GM18520 (cell line): Measurements from ENCODE around the gene DTX1.
"Not testable (repeated sequence)": the region's sequence is repeated elsewhere in the genome, so short reads cannot be mapped to it uniquely, and the experiment has no call there.

Experiments
- ATAC-seq: cut with Tn5 transposase; IDR thresholded peaks from one replicate; pipeline ENCODE4 v1.9.1; 2021; ENCODE audit not compliant: unreplicated experiment

The DTX1 gene

DNA sequence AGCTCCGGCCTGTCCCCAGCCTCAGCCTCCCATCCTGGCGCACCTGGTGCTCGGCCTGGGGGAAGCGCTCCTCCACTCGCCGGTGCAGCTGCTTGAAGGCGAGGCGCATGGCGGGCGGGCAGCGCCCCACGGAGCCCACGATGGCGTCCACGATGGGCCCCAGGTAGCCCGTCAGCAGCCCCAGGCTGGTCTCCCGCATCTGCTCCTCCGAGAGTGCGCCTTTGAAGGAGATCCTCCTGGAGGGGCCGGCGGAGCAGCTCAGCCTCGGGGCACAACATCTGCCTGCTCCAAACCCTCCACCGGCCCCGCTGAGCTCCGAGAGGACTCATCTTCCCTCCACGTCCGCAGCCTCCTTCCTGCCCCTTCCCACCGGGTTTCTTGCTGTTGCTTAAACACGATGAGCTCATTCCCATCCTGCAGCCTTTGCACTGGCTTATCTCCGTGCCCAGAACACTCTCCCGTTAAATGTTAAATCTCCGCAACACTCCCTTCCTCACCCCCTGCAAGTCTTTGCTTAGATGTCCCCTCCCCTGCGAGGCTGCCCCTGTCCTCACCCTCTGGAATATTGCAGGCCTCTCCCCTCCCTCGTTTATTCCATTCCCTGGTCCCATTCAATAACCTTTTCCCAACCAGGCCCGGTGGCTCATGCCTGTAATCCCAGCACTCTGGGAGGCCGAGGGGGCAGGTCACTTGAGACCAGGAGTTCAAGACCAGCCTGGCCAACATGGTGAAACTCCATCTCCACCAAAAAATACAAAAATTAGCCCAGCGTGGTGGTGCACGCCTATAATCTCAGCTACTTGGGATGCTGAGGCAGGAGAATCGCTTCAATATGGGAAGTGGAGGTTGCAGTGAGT, 55.7 kb downstream of the DTX1 start:
- ATAC-seq = no peak

DNA sequence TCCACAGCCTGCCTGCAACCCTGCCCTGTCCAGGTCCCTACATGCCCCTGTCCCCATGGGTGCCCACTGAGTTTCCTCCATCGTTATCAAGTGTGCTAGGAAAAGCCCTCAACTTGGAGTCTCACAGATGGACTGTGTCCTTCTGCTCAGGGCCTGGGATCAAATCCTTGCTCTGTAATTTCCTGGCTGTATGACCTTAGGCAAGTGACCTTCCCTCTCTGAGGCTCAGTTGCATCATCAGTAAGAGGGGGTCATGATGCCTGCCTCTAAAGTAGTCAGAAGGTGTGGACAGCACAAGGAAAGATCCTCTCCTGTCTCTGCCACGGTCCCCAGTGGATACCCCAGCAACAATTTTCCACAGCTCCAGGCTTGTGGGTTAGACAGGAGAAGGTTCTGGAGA, 56.9 kb downstream of the DTX1 start:
- ATAC-seq = no peak

DNA sequence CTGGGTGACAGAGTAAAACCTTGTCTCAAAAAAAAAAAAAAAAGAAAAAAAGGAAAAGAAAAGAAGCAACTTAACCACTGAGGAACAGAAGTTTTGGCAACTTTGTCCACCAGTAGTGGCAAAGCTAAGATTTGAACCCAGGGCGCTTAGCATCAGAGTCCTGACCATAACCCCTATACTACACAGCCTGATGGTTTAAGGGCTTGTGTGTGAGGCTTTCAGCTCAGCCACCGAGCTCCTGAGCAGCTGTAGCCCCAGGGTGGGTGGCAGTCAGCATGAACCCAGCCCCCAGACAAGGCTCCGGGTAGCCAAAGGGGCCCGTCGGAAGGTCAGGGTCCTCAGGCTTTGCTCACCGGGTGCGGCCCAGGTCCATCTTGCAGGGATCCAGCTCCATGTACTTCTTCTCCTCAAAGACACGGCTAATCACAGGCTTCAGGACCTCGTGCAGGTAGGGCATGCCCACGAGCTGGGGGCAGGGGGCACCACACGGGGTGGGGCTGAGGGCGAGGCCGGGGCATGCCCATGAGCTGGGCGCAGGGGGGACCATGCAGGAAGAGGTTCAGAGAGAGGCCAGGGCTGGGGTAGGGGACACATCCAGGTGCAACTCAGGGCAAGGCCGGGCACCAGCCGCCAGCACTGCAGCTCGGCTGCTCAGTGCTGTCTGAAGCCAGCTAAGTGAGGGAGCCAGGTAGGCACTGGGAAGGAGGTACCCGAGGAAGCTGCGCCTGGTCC, 58.1 kb downstream of the DTX1 start:
- no peak for ATAC-seq

DNA sequence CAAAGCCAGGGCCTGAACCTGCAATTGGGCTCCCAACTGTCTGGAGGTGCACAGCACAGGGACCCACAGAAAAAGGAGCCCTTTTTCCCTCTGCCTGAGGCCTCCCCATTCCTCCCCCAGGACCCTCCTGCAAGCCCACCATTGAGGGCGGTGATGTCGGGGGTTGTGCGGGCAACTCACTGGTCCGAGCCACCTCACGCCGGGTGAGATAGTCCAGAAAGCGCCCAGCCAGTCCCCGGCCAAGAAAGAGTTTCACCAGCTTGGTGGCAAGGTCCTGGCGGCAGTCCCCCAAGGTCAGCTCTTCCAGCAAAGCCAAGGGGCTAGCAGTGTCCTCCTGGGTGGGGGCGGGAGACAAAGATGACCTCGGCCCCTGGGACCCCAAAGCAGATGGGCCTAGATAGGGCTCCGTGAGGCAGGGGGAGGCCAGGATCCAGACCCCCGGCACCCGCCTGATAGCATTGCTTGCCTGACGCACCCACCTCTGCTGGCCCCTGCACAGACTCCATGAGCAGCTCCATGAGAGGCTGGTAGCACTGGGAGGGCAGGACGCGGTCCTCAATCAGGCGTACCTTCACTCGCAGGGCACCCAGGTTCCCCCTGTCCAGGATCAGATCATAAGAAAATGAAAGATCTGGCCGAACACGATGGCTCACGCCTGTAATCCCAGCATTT, 59.1 kb downstream of the DTX1 start:
- no peak for ATAC-seq

DNA sequence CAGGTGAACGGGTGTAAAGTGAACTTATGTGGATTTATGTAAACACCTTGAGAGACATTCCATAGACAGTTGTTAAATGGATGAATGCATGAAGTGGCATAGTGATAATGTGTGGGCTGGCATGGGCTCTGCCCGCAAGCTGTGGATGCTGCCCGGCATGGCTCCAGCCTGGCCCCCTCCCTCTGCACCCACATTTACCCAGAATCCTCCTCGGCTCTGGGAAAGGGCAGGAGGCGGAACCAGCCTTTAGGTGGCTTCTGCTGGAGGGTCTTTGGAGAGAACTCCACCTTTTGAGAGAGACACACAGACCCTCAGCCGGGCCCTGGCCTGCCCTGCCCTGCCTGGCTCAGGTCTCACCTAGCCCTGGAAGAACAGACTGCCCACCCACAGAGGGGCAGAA, 60.3 kb downstream of the DTX1 start:
- no peak for ATAC-seq

DNA sequence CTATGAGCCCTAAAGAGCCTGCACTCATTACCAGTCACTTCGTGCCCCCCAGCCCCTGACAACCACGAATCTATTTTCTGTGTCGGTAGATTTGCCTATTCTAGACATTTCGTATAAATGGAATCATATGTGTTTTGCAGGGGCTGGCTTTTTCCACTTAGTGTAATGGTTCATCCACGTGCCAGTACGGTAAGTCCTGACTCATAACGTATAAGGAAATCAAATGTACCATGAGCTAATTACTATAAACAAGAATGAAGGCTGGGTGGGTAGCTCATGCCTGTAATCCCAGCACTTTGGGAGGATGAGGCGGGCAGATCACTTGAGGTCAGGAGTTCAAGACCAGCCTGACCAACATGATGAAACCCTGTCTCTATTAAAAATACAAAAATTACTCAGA, 61.2 kb downstream of the DTX1 start:
- not testable (repeated sequence) for ATAC-seq

DNA sequence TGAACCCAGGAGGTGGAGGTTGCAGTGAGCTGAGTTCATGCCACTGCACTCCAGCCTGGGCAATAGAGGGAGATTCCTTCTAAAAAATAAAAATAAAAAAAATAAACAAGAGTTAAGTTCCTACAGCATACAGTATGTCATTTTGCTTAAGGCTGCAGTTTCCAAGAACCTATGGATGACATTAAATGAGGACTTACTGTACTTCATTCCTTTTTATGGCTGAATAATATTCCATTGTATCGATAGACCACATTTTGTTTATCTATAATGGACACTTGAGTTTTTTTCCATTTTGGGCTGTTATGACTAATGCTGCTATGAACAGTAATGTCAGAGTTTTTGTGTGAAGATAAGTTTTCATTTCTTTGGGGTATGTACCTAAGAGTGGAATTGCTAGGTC, 61.6 kb downstream of the DTX1 start:
- ATAC-seq = no peak

DNA sequence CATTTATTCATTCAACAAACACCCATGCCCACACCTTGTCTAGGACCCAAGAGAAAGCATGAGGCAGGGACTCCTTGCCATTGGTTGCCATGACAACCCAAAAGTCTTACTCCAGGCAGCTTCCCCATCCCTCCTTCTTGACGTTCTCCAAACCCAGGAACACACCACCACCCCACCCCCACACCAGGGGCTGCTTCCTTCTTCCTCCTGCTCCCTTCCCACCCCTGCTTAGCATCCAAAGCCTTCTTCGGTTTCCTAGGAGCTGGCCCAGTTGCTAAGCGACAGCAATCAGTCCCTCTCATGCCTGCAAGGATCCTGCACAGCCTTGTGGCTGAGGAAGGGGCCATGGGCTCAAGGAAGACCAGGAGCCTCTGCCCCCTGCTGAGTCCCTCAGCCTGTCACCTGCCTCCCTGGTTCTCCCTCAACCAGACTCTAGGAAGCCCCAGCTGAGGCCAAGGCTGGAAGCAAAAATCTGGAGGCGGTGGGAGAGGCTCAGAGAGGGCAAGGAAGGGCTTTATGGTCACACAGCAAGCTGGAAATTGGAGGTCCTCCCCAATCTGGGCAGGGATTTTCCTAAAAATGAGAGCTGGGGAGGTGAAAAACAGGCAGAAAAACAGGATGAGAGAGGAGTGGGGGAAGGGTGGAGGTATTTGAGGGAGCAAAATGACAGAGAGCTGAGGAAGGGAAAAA, 63.6 kb downstream of the DTX1 start:
- no peak for ATAC-seq

DNA sequence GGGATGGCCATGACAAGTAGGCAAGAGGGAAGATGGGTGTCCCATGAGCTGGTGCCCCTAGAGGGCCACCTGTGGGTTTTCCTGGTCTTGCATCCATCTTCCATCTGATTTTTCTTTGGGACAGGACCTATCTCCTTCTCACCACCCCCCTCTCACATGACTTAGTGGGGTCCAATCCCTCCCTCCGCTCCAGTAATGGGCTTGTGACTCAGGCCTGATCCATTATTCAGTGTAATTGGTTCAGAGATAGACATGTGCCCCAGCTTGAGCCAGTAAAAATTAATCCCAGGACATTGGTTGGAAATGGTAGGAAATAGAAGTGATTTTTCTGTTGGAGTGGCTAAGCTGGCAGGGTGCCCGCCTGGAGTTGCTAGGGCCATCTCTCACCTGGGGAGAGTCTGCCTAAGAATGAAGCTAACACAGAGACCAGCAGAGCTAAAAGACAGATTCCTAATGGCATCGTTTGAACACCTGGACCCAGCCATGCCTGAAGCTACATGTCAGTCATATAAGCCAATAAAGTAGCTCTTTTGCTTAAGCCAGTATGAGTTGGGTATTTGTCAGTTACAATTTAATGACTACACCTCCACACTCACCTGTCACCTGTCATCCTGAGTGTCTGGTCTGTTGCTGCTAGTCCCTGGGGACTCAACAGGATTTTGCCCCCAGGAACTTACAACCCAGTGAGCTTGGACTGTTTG, 64.3 kb downstream of the DTX1 start:
- no peak for ATAC-seq

DNA sequence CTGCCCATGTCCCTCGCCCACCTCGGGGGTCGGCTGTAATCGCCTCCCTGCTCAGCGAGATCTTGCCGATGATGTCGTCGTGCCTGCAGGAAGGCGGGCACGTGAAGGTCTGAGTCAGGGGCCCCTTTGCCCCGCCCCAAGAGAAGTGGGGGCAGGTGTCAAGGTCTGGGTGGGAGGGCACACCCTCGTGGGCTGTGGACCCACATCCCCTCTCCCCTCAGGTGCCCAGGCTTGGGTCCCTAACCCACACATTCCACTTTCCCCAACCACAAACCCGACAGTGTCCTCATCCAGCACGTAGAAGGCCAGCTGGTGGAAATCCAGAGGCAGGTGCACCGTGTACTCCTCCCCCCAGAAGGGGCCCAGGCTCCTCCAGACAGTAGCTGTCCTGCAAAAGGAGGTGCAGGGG, 71.3 kb downstream of the DTX1 start:
- ATAC-seq = no peak

DNA sequence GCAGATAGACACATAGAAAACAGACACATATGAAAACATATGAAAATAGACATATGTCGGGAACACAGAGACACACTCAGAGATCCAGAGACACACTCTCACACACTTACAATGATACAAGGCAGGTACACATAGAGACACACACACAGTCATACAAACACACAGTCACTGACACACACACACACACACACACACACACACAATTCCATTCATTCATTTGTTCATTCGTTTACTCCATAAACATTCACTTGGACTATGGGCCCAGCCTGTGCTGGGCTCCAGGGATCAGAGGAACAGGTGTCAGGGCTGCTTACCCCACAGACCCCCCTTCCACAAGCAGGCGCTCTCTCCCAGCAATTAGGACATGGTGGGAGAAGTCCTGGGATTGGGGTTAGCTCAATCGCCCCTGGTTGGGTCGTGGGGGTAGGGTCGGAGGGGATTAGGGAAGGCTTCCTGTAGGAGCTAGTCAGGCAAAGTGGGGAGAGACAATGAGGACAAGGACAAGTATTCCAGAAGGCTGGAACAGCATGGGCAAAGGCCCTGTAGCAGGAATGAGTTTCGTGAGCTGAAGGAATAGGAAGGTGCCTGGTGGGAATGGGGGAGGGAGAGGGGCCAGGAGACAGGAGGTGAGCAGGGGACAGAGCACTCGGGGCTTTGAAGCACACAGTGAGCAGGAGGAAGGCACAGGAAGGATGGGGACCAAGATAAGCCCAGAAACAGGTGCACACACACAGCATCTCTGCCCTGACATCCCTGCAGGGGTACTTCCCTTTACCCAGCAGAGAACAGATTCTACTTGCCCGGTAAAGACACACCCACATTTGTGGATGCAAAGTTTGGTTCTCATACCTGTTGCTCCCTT, 72.5 kb downstream of the DTX1 start:
- no peak for ATAC-seq

DNA sequence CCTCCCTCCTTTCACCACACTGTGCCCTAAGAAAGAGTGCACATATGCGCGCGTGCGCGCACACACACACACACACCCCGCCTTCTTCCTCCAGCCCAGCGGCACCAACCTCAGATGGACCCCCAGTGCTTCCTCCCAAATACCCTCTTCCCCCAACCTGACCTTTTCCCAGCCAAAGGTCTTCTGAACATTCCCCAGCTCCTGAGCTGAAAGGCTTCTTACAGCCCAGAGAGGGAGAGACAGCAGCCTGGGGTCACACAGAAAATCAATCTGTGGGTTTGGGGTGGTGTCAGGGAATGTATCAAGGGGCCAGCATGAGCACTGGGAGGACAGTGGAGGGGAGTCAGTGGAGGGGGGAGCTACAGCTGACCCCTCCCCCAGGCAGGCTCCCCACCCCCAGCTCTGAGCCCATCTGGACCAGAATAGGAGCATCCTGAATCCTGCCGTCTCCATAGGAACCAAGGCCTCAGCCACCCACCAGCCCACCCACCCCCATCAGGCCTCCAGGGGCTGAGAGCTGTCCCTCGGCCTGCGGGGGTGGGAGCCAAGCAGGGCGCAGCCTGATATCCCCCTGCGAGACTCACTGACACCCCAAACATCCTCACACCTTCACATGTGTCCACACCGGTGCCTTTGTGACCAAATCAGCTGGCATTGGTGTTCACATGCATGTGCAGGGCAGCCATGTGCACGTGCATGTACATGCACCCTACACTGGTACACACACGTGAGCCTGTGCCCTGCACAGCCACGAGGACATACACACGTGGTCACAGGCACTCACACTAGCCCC, 73.3 kb downstream of the DTX1 start:
- no peak for ATAC-seq

DNA sequence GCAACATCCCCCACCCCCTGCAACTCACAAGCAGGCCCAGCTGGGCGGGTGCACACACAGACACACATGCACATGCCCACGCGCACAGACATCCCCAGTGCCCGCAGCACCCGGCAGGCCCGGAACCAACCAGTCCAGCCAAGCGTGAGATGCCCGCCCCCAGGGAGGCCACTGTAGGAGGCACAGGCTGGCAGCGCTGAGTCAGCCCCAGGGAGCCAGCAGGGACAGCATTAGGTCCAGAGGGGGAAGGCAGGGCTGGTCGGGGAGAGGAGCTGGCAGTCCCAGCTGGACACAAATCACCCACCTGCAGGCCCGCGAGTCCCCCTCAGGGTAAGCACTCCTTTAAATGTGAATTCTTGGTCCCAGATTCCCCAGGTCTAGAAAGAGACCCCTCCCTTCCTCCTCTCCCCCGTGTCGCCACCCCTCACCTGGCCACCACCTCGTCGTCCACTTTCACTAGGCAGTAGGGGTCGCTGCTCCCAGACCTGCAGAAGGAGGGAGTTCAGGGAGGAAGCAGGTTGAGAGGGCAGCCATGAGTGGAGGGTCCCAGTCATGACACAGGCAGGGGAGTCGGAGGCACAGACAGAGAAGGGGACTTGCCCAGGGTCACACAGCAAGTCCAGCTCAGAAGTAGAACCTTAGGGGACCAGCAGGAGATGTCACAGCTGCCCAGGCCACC, 74.1 kb downstream of the DTX1 start:
- no peak for ATAC-seq

DNA sequence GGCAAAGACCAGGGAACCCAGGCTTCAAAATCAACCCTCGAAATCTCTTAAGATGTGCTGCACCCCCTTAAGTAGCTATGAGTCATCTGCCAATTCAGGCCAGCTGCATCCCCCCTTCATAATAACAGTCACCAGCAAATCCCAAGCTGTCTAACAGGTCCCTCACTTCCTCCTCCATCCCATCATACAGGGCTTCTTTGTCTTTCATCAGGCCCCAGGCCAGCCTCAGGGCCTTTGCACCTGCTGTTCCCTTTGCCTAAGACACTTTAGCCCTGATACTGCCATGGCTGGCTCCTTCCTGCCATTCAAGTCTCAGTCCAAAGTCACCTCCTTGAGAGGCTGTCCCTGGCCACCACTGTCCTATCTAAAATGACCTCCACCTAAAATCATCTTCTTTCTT, 75.0 kb downstream of the DTX1 start:
- no peak for ATAC-seq

DNA sequence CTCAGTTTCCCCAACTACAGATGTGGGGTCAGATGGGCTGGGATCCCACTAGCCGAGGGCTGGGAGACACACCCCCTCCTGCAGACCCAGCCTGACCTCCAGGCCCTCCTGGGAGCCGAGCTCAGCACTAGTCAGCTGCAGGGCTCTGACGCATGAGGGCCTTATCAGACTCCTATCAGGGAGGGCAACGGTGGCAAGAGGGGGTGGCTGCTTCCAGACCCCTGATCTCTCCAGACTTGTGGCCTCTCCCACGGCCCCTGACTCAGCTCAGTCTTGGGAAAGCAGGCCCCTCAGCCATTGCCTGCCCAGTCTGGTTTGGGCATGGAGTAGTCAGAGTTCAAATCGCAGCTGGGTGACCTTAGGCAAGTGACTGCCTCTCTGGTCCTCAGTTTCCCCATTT, 76.5 kb downstream of the DTX1 start:
- ATAC-seq = no peak

DNA sequence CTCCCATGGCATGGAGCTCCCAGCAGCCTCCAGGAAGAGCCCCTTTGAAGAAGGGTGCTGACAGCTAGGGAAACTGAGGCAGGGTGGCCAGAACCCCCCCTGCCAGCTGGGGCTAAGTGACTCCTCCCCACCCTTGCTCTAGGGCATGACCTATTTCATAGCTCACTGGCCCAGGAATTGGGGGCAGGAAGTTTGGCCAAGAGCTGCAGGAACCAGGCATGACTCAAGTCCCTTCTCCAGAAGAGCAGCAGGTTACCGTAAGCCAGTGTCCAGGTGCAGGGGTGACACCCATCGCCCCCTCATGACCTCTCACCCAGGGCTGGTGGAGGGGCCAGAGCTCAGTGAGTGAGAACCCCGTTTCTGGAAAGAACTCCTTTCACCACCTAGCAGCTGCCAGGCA, 77.1 kb downstream of the DTX1 start:
- ATAC-seq = no peak

DNA sequence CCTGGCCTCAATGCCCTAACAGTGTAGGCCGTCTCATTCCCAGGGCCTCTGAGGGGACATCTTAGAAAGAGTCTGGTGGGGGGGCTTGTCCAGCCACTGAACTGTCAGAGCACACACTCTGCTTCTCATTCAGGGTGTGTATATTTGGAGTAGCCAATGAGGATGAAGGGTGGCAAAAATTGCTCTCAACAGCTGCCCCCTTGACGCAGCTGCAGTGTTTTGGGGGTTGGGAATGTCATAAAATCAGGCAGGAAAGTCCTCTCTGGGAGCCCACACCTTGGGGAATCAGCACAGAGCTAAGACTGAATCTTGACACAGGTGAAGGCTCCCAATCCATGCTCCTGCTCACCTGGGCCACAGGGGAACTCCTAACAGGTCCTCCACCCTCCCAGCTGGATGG, 77.5 kb downstream of the DTX1 start:
- ATAC-seq = no peak

DNA sequence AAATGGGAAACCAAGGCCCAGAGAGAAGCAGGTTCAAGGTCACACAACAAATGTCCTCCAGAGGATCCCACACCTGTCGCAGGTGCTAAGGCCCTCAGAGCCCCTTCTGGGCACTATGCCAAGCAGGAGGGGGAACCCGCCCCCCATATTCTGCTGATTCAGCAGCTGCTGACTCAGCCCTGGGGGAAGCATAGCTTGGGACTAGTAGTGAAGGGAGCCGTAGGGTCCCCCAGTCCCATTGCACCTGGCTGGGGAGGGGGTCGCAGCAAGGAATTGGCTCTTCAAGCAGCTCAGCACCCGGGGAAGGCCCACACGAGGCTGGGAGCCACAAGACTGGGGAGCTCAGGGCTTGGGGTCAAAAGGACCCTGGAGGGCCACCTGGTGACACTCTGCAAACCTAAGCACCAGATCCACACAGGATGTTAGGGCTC, 78.0 kb downstream of the DTX1 start:
- no peak for ATAC-seq
